Stimulated activated CD8-positive, alpha-beta memory T cell treated with anti-CD3 and anti-CD28 coated beads, Interleukin-7, amount 100 ng/mL, for 24 hours (primary cell): ENCODE measurements around the gene CLCA4.

Experiments
- DNase-seq: peaks from one replicate; pipeline ENCODE4 v3.0.0-alpha.2; 2020; ENCODE audit warnings: low read depth

Gene CLCA4

DNA sequence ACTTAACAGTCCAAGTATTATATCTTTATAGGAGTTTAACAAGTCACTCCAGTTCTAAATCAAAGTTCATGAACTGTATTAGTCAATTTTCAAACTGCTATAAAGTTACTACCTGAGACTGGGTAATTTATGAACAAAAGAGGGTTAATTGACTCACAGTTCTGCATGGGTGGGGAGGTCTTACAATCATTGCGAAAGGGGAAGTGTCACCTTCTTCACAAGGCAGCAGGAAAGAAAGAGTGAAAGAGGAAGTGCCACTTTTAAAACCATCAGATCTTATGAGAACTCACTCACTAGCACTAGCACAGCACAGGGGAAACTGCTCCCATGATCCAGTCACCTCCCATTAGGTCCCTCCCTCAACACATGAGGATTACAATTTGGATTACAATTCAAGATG, 70.0 kb downstream of the CLCA4 start:
- DNase-seq, result no peak

DNA sequence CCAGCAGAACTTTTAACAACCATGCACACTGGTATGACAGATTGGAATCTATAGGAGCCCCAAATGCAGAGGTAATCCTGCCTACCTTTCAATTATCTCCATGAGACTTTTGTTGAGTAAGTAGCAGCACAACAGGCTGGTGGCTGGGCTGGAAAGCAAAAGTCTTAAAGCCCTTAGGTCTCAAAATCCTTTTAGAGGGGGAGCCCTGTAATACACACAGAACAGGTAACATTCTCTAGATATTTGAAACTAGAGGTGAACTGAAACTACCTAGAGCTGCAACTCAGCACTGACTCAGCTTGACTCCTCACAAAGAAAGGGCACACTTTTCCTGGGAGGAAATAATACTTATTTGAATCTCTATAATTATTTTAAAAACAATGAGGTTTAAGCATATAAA, 71.5 kb downstream of the CLCA4 start:
- DNase-seq, result no peak

DNA sequence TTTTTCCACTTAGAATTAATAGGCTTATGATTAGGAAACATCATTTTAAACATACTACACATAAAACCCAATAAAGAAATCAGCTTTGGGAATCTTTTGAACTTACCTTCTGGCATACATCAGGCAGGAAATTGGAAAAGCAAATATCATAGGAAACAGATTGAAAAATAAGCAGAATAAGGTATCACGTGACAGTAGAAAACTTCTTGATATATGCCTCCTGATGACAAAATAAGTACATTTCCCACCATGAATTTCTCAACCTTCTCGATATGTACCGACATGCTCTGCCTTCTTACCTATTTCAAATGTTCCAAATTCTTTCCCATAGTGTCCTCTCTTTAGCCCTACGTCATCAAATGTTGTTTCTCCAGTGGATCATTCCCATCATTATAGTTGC, 72.4 kb downstream of the CLCA4 start:
- DNase-seq, result no peak

DNA sequence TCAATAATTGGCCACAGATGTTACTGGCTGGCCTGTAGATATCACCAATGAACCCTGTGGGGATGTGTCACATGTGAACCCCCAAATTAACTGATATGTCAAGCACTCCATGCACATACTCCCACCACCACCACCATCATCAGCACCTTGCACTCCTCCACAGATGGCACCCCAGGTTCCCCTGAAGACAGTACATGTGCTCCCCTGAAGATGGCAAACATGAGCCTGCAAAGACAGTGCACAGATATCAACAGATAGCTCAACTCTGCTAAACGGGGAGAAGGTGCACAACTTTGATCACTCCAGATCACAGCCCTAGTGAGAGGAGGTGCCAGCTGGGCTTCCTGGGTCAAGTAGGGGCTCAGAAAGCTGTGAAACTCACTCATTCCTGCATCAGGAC, 74.4 kb downstream of the CLCA4 start:
- no peak for DNase-seq
